ENCODE data around the gene CD244. TPM values are rescaled to one million over a fixed set of nuclear protein-coding genes. Genes with fewer than 3 reads are reported as not detected.

The CD244 gene
- total RNA-seq, 6 donors from 2014 or later: 0.78 to 4.1 (median 2.0) TPM

DNA sequence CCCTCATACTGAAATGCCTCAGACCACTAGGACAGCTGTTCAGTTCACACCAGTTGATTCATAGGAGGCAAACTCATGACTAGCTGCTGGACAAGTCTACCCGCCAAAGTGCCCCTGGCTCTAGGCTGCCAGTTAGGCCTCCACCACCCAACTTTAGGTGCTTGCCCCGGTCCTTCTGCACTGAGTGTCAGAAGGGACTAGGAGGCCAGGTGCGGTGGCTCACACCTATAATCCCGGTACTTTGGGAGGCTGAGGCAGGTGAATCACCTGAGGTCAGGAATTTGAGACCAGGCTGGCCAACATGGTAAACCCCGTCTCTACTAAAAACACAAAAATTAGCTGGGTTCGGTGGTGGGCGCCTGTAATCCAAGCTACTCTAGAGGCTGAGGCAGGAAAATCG lies 47.8 kb downstream of the CD244 start:
- Histone ChIP-seq H3K4me1 (no peaks in the 10 kb centered on the region), H3K9me3 (no peaks in the 10 kb centered on the region), H3K27ac (no peak overlapping the region), H3K27me3 (no peaks in the 10 kb centered on the region), H3K36me3 (no peaks in the 10 kb centered on the region), H3K4me3 (no peak overlapping the region)
- DNase-seq: no peak
- TF ChIP-seq, protein P1, sequence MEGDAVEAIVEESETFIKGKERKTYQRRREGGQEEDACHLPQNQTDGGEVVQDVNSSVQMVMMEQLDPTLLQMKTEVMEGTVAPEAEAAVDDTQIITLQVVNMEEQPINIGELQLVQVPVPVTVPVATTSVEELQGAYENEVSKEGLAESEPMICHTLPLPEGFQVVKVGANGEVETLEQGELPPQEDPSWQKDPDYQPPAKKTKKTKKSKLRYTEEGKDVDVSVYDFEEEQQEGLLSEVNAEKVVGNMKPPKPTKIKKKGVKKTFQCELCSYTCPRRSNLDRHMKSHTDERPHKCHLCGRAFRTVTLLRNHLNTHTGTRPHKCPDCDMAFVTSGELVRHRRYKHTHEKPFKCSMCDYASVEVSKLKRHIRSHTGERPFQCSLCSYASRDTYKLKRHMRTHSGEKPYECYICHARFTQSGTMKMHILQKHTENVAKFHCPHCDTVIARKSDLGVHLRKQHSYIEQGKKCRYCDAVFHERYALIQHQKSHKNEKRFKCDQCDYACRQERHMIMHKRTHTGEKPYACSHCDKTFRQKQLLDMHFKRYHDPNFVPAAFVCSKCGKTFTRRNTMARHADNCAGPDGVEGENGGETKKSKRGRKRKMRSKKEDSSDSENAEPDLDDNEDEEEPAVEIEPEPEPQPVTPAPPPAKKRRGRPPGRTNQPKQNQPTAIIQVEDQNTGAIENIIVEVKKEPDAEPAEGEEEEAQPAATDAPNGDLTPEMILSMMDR (IDR thresholded peaks at IDR 0.05): no peak
- TF ChIP-seq POLR2A (IDR thresholded peaks at IDR 0.05) (no peak), POLR2AphosphoS5 (IDR thresholded peaks at IDR 0.05) (no peak), EP300 (IDR thresholded peaks at IDR 0.05) (no peak)
- 95 to 99% methylated on average over 7 to 8 of the region's 8 CpGs for WGBS, 2 donors
- ATAC-seq (ENCODE audit: low FRiP score in 2 of 2): no peak

- Histone ChIP-seq H3K4me3 (no peak overlapping the region), H3K27me3 (no peaks in the 10 kb centered on the region), H3K4me1 (no peaks in the 10 kb centered on the region), H3K27ac (no peak overlapping the region), H3K36me3 (no peaks in the 10 kb centered on the region), H3K9me3 (no peaks in the 10 kb centered on the region)
- ATAC-seq (ENCODE audit: low FRiP score in 2 of 2): no peak
- TF ChIP-seq POLR2A (IDR thresholded peaks at IDR 0.05) (no peak), EP300 (IDR thresholded peaks at IDR 0.05) (no peak), POLR2AphosphoS5 (IDR thresholded peaks at IDR 0.05) (no peak)
- TF ChIP-seq, protein P1 (IDR thresholded peaks at IDR 0.05): no peak
- DNase-seq: no peak
- WGBS, 2 donors: 81 to 89% methylated on average over 4 to 6 of the region's 6 CpGs
These were observed 48.4 kb downstream of the CD244 start for GRCh38 chr1:160814316-160814715.

DNA sequence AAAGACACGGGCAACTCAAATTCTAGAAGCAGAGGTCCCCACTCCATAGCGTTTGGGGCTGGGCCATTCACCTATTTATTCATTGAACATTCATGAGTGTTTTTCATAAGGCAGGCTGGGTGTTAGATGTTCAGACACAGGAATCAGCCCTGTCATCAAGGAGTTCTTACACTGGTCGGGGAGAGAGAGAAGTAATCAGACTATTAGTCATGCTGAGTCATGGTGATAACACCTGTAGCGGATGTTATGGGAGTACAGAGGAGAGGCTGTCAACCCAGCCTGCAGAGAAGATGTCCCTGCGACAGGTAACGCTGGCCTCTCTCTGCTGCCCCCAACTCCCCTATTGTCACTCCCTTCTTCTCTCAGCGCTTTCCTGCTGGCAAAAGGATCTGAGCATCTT lies 49.5 kb downstream of the CD244 start:
- TF ChIP-seq, protein P1 (IDR thresholded peaks at IDR 0.05): no peak
- no peak for TF ChIP-seq EP300 (IDR thresholded peaks at IDR 0.05)
- TF ChIP-seq POLR2A (IDR thresholded peaks at IDR 0.05): no peak
- no peak for TF ChIP-seq POLR2AphosphoS5 (IDR thresholded peaks at IDR 0.05)
- Histone ChIP-seq H3K4me1 (no peaks in the 10 kb centered on the region), H3K27me3 (no peaks in the 10 kb centered on the region), H3K27ac (no peak overlapping the region), H3K36me3 (no peaks in the 10 kb centered on the region), H3K4me3 (no peak overlapping the region), H3K9me3 (no peaks in the 10 kb centered on the region)
- DNase-seq: no peak
- ATAC-seq (ENCODE audit: low FRiP score in 2 of 2): no peak
- WGBS, 2 donors: 73 to 82% methylated on average over 7 of the region's 7 CpGs

DNA sequence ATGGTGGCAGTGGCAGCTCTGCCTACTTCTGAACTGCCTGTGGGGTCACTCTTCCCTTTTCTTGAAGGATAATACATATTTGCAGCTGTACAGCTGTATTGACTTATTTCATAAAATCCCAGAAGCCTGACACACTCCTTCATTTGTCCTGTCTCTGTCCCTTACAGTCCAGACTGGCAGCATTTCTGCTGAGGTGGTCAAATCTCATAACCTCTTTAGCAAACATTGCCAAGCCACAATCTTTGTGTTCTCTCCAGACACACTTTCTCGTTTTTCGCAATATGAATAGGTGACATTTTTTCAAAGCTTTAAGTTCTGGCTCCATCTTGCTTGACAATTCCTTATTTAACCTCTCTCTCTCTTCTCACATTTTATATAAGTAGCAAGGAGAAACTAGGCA lies 51.5 kb downstream of the CD244 start:
- Histone ChIP-seq H3K36me3 (no peaks in the 10 kb centered on the region), H3K4me3 (no peak overlapping the region), H3K27me3 (no peaks in the 10 kb centered on the region), H3K27ac (no peak overlapping the region), H3K9me3 (peaks cover 6 to 11% (median 8%) of the 10 kb centered on the region in 4 donors), H3K4me1 (no peaks in the 10 kb centered on the region)
- no peak for DNase-seq
- WGBS, 2 donors: 66 to 73% methylated on average over 2 of the region's 2 CpGs
- ATAC-seq (ENCODE audit: low FRiP score in 2 of 2): no peak
- TF ChIP-seq POLR2A (IDR thresholded peaks at IDR 0.05) (no peak), POLR2AphosphoS5 (IDR thresholded peaks at IDR 0.05) (no peak), EP300 (IDR thresholded peaks at IDR 0.05) (no peak)
- TF ChIP-seq, protein P1 (IDR thresholded peaks at IDR 0.05): no peak

DNA sequence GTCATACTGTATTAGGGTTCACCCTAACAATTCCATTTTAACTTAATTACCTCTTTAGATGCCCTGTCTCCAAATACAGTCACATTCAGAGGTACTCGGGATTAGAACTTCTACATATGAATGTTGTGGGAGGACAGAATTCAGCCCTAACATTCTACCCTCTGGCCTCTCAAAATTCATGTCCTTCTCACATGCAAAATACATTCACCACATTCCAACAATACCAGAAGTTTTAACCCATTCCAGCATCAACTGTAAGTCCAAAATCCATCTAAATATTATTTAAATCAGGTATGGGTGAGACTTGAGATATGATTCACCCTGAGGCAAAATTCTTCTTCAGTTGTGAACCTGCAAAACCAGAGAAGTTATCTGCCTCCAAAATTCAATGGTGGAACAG lies 52.2 kb downstream of the CD244 start:
- 50 to 53% methylated on average over 1 of the region's 1 CpG for WGBS, 2 donors
- no peak for ATAC-seq (ENCODE audit: low FRiP score in 2 of 2)

More for the DNA sequence above, 52.2 kb downstream of the CD244 start:
- no peak for TF ChIP-seq POLR2AphosphoS5 (IDR thresholded peaks at IDR 0.05)
- TF ChIP-seq, protein P1 (IDR thresholded peaks at IDR 0.05): no peak
- no peaks in the 10 kb centered on the region for H3K4me1 ChIP-seq
- no peaks in the 10 kb centered on the region for H3K27me3 ChIP-seq
- peaks cover 7 to 11% (median 8%) of the 10 kb centered on the region in 4 donors for H3K9me3 ChIP-seq
- H3K4me3 ChIP-seq: no peak overlapping the region
- H3K27ac ChIP-seq: no peak overlapping the region
- no peak for DNase-seq
- no peaks in the 10 kb centered on the region for H3K36me3 ChIP-seq

All from upper lobe of left lung (tissue), 6 donors.